GM12865 (cell line): ENCODE data around the gene RGPD3.

ENCODE experiments used
- DNase-seq: peaks from one replicate; pipeline ENCODE4 v3.0.0; 2010; ENCODE audit warnings: low read depth
- H3K4me3 ChIP-seq: 2 replicates; pipeline ENCODE4 v1.5.1; 2011; ENCODE audit warnings: mild to moderate bottlenecking, low read depth, low read length, control low read depth
- TF ChIP-seq, protein P1 (sequence below): IDR thresholded peaks from 2 replicates; pipeline ENCODE4 v1.5.1; 2011; ENCODE audit warnings: low read length, control low read depth, low read depth, inconsistent platforms; ENCODE audit not compliant: insufficient read depth; ENCODE audit errors: missing control alignments

Gene RGPD3

DNA sequence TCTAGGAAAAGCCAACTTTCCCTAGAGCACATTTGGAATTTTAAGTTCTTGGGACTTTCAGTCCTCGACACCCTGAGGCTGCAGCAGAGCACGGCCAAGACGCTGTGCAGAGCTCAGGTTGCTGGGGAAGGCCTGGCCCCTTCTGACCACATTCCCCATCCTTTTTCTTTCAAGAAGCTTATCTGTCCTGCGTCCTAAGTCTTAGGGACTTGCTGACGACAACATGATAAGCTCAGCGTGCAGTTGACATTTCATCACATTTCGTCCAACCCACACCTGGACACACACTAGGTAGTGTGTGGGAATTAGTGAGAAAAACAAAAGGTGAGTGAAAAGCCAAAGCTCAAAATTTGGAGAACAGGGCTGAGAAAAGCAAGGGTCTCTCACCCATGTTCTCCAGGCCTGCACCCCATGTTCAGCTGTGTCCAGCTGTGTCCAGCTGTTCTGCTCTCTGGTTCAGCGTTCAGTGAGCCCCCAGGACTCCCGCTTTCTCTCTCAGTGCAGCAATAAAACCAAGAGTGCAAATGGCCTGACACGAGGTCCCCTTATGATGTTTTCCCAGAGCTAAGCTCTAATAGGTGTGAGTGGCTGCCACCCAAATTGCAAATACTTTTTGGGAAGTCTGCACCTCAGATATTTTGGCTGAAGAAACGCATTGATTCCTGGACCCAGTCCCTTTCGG lies 101.9 kb downstream of the RGPD3 start:
- TF ChIP-seq, protein P1, sequence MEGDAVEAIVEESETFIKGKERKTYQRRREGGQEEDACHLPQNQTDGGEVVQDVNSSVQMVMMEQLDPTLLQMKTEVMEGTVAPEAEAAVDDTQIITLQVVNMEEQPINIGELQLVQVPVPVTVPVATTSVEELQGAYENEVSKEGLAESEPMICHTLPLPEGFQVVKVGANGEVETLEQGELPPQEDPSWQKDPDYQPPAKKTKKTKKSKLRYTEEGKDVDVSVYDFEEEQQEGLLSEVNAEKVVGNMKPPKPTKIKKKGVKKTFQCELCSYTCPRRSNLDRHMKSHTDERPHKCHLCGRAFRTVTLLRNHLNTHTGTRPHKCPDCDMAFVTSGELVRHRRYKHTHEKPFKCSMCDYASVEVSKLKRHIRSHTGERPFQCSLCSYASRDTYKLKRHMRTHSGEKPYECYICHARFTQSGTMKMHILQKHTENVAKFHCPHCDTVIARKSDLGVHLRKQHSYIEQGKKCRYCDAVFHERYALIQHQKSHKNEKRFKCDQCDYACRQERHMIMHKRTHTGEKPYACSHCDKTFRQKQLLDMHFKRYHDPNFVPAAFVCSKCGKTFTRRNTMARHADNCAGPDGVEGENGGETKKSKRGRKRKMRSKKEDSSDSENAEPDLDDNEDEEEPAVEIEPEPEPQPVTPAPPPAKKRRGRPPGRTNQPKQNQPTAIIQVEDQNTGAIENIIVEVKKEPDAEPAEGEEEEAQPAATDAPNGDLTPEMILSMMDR, result no peak
- DNase-seq, result no peak
- no peak overlapping the region for H3K4me3 ChIP-seq

DNA sequence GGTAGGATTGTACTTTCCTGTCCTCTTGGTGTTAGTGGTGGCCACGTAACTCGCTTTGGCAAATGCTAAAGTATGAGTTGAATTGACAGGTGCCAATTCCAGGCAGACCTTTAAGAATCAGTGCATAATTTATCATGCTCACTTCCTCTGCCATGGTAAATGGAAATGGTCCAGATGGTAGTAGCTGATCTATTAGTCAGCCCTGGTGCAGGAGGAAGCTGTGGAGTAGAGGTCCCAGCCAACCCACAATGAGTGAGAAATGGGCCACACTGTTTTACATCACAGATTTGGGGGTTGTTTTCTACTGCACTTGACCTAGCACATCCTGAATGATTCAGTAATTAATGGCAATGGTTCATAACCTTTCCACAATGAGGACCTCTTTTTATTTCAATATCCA lies 104.4 kb downstream of the RGPD3 start:
- DNase-seq, result no peak
- TF ChIP-seq, protein P1, result no peak
- H3K4me3 ChIP-seq, result no peak overlapping the region

DNA sequence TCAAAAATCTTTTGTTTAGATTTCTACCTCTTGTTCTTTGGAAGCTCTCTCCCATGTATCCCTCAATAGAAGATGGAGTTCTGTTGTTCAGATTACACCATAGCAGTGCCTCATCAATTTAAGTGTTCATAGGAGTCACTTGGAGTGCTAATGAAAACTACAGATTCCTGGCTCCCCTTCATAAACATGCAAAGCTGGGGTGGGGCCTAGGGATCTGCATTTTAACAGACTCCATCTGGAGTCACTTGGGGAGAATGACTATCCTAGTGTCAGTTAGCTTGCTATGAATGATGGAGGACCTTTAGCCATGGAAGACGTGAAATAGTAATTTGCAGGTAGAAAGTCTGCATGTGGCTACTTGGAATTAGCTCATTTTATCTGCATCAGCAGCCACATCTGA lies 105.4 kb downstream of the RGPD3 start:
- TF ChIP-seq, protein P1, result no peak
- H3K4me3 ChIP-seq, result no peak overlapping the region
- no peak for DNase-seq

DNA sequence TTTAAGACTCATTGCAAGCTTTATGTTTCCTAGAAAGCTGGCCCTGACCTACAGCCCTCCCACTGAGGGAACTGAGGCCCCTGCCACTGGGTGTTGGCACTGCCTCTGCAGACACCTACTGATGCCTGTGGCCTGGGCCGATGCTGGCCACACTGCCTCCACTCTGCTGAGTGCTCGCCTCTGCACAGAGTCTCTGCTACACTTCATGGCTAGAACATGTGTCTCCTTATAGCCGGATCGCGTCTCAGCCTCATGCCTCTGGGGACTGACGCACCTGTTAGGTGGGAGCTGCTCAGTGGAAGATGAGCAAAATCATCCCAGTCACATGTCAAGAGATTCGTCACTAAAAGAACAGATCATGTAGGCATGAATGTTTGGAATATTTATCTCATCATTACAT lies 108.7 kb downstream of the RGPD3 start:
- no peak overlapping the region for H3K4me3 ChIP-seq
- TF ChIP-seq, protein P1, result no peak
- no peak for DNase-seq

DNA sequence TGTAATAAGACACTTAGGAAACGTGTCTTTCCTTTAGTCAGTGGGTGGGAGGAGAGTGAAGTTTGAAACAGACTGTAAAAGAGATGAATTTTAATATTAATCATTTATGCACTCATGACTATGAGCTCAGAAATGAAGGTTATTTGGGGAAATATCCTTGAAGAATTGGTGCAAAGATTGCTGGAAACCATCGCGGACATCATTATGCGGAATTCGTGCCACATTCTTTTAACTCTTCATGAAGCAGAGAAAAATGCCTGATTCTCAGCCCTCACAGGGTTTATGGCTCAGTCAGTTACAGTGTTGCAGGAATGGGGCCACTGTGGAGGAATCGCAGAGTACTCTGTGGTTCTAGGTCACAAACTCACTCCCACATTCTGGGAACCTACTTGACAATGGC lies 109.7 kb downstream of the RGPD3 start:
- TF ChIP-seq, protein P1, result no peak
- no peak overlapping the region for H3K4me3 ChIP-seq
- no peak for DNase-seq

DNA sequence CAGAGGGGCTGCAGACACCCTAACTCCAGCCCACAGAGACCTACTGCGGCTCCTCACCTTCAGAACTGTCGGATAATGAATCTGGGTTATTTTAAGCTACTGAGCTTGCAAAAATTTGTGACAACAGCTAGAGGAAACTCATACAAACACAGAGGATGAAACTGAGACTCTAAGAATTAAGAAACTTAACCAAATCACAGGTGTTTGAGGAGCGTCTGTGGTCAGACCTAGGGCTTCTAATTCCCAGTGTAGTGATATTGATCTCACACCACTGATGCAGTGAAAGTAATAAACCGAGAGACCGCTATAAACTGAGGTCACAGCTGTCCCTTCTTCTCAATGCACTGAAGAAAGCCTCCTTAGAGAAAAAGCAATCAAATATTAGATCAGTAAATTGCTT lies 110.1 kb downstream of the RGPD3 start:
- TF ChIP-seq, protein P1, result no peak
- no peak overlapping the region for H3K4me3 ChIP-seq
- peak; percentile 81 for DNase-seq

DNA sequence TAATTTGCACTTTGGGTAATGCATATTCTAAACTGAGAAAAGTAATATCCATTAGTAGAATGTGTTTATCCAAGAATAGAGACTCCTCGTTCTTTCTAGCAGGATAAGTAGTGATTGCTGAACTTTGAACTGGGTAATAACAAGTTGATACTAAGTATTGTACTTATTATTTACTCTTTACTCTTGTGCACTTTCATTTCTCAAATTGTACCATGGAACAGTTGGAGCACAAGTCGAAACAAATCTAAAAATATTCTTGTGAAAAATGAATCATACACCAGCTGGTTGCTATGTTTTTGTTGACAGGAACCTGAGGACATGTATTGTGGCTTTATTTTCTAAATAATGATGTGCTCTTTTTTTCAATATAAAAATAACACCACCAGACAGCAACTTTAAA lies 111.9 kb downstream of the RGPD3 start:
- peak; percentile 38 for DNase-seq
- TF ChIP-seq, protein P1, result no peak
- no peak overlapping the region for H3K4me3 ChIP-seq
